ENCODE results near the gene ZMIZ1.

ZMIZ1 gene

DNA sequence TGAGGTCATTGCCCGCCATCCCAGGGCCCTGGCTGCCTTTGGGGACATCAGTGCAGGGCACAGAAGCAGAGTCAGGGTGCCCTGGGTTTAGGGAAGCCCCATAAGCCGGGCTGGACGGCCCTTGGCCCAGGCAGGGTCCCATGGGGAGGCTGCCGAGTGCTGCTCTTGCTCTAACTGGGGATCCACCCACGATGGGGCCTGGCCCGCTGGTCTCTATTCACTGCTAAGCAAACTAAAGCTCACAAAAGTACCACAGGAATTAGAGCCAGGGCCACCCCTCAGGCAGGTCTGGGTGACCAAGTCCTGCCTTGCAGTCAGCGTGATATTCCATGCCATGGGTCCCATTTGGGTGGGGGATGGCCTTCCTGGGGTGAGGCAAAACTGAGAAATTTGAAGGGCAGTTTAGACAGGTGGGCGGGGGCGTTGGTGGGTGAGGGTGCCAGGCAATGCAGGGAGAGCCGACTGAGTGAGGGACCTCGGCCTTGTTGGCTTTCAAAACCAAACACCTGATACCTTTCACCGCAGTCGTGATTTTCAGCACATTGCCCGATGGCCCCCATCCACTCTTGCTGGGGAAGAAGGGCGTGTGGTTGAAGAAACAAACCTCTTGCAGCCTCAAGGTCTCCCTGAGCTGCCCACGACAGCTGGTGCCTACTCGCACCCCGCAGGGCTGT is 185.7 kb downstream of the ZMIZ1 start:
- DNase-seq, result no peak

DNA sequence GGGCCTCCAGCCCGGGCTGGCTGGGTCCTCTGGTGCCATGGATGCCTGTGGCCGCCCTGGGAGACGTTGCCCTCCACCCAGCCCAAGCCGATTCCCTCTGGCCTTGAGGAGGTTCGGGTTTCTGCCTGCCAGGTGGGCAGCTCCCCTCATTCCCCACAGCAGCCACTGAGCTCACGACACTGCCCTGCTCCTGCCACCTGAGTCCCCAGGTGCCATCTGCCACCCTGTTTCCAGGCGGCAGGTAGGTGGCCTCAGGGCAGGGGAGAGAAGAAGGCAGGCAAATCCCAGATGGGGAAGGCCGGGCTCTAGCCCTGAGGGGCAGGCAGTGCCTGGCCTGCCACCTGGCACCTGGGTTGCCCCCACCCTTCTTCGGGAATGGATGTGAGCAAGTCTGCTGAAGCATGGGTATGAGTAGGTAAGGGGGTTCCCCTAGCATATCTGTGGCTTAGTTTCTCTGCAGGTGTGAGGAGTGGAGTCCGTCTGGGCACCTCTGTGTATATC is 186.3 kb downstream of the ZMIZ1 start:
- DNase-seq, result no peak

DNA sequence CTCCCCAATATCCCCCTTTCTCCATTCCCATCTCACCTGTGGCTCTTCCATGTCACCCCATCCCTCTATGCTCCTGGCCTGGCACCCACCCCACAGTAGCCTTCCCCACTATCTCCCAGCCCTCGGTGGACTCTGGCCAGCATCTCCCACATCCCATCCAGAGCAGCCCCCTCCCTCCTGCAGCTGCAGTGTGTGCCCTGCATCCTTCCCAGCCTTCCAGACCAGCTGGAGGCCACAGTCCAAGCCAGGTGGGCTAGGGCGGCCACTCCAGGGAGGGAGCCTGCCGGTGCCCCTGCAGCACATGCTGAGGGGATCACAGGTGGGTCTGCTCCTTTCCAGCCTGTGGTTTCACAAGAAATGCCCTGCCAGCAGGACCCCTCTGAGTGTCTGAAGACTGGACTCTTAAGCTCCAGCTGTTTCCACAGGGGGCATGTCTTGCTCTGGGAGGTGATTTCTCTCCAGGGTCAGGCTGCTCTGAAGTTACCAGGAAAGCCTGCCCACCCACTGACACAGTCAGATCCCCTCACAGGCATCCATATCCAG is 187.6 kb downstream of the ZMIZ1 start:
- DNase-seq, result no peak

DNA sequence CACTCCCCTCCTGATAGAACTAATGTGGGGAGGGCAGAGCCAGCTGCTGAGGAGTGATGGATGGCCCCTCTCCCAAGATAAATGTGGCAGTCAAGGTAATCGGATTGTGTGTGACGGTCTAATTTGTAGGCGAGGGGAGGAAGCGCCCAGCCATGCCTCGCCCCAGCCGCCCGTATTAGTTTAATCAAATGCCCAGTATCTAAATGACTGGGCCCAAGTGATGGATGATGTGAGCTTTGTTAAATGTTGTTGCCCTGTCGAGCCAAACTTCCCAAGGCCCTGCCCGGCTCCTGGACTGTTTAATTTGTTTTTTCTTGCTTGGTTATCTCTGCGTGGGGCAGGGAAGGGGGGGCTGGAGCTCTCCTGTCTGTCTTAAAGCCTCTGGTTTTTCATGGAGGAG is 190.1 kb downstream of the ZMIZ1 start:
- DNase-seq, result no peak

DNA sequence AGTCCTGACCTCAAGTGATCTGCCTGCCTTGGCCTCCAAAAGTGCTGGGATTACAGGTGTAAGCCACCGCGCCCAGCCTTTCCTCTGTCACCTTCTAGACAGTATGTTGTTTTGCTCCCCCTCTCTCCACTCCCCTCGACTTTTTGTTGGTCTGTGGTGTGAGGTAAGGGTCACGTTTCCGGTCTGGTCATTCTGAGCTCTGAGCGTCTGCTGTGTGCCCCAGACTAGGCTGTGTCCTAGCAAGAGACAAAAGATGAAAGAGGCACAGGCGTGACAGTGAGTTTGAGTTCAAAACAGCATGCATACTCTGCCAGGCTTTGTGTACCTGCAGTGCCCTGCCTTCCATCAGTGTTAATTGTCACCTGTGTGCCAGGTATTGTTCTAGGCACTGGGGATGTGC is 191.1 kb downstream of the ZMIZ1 start:
- no peak for DNase-seq

DNA sequence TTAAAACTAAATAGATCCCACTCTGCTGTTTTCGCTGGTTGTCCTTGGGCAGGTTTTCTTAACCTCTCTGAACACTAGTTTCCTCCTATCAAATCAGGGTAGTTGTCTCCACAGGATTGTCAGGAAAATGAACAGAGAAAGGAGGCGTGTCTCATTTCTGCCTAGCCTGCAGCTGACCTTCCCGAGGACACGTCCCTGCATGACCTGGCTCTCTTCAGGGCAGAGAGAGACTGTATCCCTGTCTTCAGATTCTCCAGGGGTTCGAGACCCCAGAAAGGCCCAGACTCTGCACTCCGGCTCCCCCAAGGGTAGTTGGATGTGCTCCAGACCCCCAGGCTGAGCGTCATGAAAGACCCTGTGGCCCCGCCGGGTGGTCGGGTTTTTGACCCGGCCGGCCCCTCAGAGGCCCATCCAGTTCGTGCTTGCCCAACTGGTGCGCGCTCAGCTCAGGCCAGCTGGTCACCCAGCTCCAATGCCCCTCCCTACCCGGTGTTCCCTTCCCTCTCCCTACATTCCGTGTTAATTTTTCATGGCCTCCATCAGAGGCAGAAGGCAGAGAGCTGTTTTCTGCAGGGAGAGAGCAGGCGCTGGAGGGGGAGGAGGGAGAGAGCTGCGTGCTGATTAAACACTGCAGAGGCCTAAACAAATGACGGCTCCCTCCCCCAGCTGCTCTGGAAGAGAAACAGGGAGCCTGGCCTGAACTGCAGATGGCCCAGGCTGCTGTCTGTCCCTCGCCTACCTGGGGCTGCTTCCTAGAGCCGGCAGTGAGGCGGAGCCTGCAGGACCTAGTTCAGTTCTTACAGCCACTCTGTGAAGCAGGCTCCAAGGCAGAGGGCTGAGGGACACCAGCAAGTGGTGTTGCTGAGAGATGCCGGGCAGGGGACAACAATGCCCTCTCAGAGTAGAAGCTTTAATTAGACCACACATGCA is 192.3 kb downstream of the ZMIZ1 start:
- no peak for DNase-seq

DNA sequence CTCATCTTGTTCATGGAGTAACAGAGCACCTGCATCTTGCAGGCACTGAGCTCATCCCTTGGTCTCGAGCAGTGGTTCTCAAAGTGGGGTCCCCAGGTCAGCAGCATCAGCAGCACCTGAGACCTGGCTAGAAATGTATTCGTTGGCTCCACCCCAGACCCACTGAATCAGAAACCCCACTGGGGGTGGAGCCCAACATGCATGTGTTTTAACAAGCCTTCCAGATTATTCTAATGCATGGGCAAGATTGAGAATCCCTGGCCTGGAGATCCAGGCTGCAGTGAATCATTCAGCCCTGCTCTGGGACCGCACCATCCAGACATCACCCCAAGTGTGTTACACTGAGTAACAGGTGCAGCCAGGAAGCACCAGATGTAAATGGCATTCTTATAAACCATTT is 193.4 kb downstream of the ZMIZ1 start:
- DNase-seq, result no peak

DNA sequence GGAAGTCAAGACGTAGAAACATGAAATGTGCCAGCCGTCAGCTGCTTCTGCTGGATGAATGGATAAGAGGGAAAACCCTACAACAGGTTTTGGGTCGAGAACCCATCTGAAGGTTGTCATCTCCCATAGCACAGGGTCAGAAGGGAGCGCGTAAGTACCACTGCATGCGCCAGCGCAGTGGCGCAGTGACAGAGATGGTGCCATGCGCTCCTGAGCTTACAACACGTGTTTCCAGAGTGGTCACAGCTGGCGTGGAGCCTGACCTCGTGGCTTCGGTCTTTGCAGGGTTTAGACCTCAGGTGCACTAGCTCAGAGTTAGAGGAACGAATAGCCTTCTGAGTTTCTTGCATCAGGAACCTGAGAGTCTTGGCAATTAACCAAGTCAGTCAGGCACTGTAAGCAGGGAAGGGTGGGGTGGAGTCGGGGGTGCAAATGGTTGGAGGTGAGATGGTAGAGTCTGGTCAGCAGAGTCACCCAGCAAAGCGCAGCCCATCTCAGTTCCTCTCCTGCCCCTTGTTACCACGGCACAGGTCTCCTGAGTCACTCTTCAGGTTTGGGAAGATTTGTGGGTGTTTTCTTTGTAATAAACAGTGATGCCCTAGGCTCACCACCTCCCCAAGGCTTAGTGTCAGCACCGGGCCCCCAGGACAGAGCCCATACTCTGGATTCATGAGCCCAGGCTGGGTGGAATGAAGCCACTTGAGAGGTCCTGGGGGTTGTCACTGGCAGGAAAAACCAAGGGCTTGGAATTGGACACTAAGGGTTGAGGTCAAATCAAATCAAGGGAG is 194.4 kb downstream of the ZMIZ1 start:
- no peak for DNase-seq

DNA sequence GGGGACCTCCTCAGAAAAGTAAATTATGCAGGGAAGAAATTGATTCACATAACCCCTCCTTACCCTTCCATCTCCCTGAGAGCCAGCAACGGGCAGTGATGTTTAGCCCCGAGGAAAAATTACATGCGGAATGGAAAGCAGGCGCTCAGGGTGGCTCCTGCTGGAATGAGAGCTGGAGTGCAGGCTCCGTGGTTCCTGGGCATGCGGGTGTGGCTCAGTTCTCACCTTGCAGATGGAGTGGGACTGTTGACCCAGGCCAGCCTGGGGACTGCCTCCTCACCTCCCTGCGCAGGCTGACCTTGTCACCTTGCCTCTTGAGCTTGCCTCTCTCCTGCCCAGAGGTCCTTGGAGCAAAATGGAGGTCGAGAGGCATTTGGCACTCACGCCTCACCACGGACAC is 195.2 kb downstream of the ZMIZ1 start:
- no peak for DNase-seq

DNA sequence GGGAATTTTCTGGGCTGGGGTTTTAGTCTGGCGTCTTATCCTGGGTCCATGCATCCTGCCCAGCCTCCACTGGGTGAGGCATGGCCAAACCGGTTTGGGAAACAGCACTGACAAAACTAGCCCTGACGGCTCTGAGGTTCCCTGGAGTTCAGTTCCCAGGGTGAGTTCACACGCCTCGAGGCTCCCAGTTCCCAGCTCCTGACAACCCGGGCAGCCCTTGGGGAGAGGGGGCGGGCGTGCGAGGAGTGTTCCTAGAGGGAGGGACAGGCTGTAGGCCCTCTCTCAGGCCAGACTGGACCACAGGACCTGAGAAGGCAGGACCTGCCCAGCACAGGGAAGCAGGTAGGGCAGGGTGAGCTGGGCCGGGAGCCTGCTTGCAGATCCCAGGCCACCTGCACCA is 196.2 kb downstream of the ZMIZ1 start:
- no peak for DNase-seq

DNA sequence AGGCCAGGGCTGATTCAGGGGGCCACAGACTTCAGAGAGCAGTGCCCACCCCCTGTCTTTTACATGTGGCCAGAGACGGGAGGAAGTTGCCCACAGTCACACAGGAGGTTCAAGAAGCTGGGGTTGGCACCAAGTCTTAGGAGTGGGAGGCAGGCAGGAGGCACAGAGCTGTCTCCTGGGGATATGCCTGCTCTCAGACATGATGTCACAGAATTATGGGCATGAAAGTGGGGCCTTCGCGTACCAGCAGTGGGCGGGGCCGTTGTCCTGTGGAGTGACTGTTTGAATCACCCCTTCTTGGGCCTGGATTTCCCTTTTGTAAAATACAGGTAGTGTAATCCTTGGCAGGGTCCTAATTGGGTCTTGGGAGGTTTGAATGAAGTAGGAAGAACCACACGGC is 197.3 kb downstream of the ZMIZ1 start:
- no peak for DNase-seq

DNA sequence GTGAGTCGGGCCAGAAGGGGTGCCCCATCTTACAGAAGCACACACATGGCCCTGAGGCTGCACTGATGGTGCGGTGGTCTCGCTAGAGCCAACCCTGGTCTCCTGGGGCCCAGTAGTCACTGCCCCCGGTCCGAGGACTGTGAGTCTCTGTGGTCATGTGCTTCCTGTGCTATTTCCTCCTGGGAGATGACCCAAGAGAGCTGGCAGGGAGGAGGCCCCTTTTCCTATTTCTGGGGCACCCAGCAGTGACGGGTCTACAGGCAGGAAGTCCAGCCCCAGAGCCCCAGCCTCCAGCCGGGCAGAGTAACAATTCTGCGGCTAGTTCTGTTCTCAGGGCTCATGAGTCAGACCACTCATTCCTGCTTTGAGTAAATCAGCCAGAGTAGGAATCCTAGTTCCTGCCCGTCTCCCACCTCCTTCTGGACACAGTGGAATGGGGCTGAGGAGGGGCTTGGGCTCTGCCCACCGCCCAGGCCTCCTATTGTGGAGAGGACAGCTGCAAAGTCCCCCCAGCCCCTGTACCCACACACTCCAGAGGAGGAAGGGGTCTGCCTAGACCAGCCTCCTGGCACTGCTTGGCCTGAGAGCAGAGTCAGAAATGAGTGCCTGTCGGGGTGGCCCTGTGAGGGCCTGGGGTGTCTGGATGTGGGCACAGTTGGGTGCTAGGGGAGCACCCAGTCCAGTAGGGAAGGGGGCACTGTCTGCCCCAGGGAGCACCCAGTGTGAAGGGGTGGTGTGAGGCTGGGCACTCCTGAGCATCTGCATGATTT is 198.0 kb downstream of the ZMIZ1 start:
- peak; percentile 78 for DNase-seq

DNA sequence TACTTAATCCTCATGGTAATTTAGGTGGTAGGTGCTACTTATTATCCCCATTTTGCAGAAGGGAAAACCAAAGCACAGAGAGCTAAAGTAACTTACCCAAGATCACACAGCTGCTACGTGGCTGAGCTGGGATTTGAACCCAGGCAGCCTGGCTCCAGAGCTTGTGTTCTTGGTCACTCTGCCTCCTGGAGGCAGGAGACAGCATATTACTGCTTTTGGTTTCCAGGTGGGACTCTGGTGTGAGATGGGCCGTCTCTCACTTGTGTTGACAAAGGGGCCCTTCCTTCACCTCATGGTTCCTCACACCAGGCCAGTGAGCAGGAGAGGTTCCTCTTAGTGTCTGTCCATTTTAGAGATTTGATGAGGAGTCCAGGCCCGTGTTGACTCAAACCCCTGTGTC is 198.7 kb downstream of the ZMIZ1 start:
- no peak for DNase-seq

DNA sequence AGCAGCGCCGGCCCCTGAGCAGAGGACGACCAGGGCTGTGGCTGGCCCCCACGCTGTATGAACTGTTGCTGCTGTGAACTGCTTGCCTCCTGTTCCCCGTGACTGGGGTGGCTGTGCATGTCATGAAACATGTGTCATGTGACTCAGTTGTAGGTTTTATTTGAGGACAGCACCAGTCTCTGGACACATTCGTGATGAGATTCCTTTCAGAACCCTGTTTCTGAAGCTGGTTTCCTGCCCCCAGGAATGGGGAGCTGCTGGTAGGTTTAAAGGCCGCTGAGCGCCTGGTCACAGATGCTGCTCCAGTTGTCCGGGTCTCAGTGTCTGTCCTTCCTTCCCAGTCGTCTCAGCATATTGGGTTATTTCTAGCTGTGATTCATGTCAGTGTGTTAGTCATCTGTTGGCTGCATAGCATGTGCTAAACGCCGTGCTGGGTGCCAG is 199.4 kb downstream of the ZMIZ1 start:
- peak; percentile 18 for DNase-seq

DNA sequence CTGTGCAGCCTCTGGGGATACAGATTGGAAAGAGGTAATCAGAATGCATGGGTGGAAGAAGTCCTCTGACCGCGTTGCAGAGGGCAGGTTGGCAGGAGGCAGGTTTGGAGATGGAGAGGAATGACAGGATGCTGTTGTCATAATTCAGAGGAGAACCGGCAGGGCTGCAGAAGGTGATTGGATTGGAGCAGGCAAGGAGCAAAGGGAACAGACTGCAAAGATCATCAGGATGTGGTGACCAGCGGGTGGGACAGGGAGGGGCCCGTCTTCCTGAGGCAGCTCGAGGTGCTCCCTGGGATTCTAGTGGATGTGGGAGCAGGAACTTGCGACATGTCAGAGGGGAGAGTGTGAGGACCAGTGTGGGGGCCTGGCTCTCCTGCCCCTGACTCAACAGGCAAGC is 200.0 kb downstream of the ZMIZ1 start:
- no peak for DNase-seq

DNA sequence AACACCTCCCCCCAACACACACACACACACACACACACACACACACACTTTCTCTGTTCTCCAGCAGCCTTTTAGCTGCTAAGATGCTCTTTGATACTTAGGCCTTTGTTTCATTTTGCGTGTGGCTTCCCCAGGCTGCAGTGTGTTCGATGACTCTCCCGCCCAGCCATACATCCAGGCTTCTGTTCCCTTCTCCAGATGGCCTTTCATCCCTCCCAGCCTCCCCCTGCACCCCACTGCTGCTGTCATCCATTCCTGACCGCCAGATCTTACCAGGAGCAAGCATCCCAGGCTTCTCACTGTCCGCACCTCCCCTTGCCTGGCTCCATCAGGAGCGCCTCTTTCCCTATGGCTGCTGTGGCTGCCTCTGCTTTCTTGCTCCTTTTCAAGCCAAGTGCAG is 200.7 kb downstream of the ZMIZ1 start:
- no peak for DNase-seq

DNA sequence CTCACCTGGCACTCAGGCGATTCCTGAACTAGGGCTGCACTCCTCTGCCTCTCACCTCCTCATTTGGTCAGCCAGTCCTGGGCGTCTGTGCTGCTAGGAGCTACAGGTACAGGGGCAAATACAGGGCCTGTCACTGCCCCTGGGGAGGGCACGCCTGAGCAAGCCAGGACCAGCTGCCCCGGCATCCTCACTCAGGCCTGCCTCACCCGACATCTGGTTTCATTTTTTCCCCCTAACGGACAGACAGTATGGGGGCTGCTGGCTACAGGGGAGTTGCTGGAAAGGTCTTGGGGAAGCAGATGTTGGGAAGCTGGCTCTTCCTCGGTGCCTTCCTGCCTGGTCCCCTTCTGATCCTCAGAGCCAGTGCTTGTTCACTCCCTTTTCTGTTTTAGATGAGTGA is 201.2 kb downstream of the ZMIZ1 start:
- DNase-seq, result no peak

DNA sequence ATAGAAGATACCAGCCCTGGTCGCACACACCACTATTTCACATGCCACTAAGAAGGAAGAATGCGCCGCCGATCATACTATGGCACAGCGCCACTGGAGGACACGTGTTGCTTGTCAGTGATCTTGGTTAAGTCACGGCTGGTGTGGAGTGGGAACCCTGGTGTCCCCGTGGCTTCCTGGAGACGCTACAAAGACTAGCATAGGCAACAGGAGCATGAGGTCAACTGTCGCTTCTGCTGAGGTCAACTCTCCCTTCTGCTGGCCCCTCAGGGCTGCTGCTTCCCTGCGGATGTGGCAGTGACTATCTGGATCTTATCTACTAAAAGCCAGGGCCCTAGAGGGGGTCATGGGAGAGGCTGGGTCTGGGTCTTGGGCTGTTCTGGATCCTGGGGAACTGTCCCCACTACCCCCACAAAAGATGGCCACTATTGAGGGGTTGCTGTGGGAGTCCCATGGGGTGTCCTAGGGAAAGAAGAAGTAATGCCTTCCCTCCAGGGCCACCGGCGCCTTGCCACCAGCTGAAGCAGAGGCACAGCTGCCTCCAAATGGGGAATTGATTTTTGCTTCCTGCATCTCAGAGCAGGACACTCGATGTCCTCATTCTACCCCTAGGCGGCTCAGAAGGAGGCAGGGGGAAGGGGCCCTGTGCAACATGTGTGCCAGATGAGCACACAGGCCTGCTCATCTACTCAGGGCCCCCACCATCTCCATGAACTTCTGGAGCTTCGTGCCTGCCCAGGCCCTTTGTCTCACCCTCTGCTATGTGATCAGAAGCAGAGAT is 201.9 kb downstream of the ZMIZ1 start:
- DNase-seq, result no peak

DNA sequence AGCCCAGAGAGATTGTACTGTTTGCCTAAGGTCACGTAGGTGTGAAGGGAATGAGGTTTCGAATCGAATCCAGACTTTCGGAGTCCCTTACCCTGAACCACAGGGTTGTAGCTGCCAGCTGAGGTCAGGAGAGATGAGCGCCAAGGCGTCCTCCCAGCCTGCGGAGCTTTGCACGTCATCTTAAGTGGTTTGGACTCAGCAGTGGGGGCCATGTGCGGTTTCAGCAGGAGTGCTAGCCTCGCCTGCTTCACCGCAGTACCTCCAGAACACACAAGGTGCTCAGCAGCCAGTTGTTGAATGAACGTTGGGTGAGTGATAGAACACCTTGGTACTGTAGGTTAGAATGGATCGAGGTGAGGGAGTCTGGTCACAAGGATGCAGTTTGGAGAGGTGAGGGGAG is 203.6 kb downstream of the ZMIZ1 start:
- no peak for DNase-seq

DNA sequence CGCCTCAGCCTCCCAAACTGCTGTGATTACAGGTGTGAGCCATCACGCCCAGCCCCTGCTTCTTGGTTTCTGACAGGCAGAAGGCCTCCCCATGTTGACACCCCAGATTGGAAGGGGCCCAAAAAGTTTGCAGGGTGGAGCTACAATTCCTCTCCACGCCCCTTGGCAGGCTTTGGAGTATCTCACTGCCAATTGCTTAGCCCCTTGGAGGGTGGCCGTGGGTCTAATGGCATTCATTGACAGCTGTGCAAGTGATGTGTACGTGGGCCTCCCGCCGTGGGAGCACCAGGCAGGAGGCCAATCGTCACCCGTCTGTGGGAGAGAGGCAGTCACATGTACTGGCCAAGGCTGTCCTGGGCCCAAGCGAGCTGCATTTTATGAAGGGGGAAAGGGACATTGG is 204.8 kb downstream of the ZMIZ1 start:
- DNase-seq, result no peak

Measured in amniotic stem cell (primary cell).